Activated naive CD4-positive, alpha-beta T cell treated with Interleukin-2 at 50 U/mL for 16 hours (primary cell): ENCODE measurements around the gene MAD1L1.
"Not testable (repeated sequence)": the region's sequence is repeated elsewhere in the genome, so short reads cannot be mapped to it uniquely, and the experiment has no call there.

Experiments
- DNase-seq: peaks from one replicate; pipeline ENCODE4 v3.0.0-alpha.2; 2020

The MAD1L1 gene

DNA sequence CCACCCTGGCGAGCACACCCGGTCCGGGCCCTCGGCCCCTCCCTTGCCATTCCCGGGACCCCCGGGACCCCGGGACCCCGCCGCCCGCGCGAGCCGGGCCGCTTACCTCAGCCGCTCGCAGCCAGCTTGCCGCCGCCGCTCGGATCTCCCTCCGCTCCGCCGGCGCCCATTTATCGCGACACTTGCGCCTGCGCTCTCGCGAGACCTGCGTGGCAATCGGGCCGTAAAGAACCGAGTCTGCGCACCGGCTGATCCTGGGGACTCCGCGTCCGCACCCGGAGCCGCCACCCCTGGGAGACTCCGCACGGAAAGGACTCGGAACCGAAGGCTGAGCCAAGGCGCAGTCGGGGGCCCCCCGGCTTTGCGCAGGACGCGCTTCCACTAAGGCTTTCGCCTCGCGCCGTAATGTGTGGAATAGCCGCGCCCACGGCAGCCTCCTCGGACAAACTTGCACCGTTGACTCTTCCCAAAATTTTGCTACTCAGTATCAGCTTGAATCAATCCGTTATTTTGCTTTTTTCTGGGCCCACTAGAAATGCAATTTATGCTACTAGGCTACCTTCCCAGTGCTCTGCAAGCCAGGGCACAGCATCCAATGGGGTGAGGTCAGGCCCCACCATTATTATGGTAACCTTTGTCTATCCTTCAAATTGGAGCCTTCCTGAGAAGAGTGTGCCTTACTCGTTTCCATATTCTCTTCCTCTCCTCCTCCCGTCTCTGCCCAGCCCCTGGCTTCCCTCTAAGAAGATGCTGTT is at the start of gene MAD1L1:
Gene MAD1L1 (minus strand): TSS at position 180 of the 755 bp plus-strand sequence. CDS start 2,812 bp downstream, outside the sequence.
- DNase-seq = peak; percentile 88

DNA sequence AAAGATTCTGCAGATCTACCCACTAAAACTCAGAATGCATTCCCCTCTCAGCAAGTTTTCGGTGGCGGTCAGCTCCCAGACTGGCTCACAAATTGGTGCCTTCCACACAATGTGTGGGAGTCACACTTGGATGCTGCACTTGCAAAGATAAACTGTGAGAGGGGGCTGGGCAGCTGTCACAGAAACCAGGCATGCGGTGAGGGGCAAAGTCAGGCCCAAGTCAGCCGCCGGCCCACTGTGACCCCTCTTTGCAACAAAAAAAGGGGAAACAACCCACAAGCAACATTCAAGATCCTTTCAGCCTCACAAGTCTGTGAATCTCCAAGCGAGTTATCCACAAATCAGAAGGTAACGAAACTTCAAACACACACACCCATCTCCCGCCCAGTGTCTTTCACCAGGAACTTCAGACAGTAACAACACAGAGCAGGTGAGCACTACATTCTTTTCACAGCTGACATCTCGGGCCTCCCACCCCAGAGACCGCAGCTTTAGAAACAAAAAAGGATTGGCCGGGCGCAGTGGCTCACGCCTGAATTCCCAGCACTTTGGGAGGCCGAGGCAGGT is 49.5 kb upstream of the MAD1L1 start:
- DNase-seq = no peak

DNA sequence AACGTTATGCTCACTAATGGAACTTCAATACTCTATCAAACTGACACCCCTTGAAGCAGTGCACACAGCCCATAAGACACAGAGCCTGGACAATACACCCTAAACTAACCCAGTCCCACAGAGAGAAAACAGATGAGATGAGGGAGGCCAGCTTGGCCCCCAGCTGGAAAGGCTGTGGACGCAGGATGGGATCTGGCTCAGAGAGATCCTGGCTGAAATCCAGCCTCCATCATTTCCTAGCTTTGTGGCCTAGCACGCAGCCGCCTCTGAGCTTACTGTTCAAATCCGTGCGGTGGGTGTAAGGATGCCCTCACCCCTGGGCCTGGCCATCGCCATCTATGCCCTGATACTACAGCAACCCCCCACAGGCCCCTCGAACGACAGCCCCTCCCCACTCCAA is 48.8 kb upstream of the MAD1L1 start:
- DNase-seq = no peak

DNA sequence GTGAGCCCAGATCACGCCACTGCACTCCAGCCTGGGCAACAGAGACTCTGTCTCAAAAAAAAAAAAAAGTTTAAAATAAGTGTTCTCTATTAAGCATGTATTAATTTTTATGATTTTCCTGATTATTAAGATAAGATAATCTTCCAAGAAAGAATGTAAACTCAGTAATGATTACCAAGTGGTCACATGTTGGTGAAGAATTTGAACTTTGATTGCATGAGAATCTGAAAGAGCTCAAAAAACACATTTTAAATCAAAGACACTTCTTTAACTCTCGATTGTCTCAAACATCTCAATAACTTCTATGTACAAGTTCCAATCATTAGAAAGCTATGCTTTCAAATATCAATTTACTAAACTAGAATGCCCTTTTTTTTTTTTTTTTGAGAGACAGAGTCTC is 47.7 kb upstream of the MAD1L1 start:
- no peak for DNase-seq

DNA sequence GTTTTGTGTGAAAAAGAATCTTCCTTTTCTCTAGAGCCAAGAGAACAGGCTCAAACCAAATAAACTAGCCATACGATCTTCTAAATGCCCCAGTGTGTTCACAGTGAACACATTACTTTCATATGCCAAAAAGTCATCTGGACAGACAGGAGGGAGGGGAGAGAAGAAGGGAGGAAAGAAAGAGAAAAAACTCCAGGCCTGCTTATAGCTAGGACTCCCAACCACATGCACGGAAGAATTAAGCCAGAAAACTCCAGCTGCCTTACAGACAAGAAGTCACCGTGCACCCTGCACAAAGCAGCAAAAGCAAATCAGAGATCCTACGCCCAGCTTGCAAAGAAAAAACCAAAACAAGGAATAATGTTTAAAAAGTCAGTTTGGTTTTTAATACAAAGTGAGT is 47.2 kb upstream of the MAD1L1 start:
- DNase-seq = no peak

DNA sequence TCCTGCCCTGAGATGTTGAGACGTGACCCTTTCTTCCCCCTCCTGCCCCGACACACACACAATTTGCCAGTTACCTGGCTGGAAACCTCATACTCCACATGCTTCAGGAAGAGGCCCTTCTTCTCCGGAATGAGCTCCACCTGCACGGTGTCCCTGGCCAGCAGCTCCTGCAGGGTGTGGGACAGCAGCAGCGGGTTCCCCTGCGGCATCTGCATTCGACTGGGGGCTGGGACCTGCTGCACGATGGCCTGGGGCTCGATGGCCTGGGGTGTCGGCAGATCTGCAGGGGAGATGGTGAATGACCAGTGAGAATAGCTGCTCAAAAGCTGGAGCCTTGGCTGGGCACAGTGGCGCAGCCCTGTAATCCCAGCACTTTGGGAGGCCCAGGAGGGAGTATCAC is 45.3 kb upstream of the MAD1L1 start:
- no peak for DNase-seq

DNA sequence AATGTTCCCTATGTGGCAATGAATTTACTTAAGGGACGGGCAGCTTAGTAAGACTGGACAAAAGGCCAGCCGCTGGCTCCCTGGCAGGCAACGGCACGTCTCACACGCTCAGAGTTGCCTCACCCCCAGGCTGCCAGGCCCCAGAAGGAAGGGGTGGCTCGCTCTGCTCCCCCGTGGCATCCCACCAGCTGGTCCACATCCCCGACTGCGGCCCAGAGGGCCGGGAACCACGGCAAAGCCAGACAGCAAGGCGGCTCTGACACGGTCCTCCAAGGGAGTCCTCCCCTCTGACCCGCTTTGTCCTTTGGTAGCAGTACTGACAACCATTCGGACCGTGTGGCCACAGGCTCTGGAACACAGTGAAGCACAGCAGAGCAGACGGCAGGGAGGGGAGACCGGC is 43.4 kb upstream of the MAD1L1 start:
- no peak for DNase-seq

DNA sequence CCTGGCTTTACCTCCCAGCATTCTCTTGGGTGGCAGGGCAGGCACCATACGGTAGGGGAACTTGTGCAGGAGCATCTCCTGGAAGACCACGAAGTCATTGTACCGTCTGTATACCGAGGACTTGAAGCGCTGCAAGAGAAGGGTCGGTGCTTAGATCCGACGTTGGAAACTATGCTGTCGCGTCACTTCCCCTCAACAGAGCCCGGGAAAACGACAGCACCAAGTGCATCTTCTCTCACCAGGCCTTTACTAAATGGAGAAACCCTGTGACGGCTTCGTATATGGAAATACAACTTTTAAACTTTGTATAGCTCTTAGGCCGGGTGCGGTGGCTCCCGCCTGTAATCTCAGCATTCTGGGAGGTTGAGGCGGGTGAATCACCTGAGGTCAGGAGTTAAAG is 42.4 kb upstream of the MAD1L1 start:
- no peak for DNase-seq

DNA sequence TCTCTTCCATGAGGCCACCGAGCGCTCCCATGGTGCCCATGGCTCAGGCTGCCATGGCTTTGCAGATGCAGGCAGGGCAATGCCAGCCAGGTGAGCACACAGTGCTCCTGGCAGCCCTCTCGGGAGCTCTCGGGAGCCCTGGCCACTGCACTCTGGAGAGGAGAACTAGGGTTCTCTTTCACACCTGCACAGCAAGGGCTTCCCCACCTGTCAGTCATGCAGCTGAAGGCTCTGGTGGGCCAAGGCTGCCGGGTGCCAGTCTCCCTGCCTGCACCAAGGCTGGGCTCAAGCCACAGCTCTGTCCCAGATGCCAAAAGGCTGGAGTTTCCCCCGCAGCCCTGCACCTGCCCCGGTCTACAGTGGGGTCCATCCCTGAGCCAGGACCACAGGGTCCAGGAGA is 41.9 kb upstream of the MAD1L1 start:
- no peak for DNase-seq

DNA sequence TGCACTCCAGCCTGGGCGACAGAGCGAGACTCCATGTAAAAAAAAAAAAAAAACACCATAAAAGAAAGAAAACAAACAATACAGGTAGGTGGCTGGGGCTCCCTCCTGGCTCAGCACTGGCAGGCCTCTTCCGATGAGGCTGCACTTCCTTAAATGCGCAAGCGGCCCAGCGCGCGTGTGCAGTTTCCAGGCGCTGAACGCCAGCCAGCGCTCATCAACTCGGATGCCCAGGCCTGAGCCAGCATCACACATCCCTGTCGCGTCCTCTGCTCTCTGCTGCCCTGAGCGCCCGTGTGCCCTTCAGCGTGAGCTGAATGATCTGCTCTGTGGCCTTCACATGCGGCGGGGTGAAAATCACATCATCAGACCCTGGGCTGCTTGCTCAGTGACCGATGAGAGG is 41.1 kb upstream of the MAD1L1 start:
- DNase-seq = no peak

DNA sequence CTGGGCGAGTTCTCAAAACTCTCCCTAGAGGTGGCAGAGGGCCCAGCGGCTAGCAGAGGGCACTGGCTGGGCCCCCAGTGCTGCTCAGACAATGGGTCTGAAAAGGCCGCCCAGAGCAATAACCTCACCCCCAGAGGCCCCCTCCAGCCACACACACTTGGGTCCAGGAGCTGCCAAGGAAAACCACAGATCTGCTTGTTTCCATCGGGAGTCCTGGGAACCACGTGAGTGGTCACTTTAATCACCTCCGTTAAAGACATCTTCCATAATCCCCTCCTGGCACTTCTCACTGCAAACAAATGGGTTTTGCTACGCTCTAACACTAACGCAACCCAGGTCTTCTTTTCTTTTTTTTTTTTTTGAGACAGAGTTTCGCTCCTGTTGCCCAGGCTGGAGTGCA is 39.3 kb upstream of the MAD1L1 start:
- no peak for DNase-seq

DNA sequence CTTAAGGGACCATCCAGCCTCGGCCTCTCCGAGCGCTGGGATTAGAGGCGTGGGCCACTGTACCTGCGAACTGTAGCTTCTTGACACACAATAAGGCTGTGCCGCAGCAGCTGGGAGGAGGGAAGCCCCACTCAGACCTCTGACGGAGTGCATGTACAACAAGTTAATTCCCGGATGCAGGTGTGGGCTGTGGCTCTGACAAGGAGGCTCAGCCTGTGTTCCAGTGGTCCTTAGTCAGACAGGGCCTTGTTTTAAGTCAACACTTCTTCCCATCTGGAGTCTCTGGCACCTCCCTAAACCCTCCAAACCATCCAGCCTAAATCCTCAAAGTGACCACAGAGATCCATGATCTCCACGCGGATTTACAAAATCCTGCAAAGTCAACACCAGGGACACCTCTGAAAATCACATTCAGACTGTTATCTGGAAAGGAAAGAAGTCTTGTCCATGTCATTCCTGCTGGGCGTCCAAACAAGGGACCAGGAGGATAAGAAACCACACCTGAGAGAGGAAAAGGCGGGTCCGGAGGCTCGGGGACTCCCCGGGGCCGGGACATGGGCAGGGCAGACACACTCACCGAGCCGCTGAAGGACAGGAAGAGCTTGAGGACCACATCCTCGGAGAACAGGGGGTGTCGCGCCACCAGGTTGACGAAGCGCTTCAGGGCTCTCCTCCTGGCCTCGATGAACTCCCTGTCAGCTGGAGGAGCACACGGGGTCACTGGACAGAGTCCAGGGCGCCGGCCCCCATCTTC is 38.7 kb upstream of the MAD1L1 start:
- DNase-seq = no peak

DNA sequence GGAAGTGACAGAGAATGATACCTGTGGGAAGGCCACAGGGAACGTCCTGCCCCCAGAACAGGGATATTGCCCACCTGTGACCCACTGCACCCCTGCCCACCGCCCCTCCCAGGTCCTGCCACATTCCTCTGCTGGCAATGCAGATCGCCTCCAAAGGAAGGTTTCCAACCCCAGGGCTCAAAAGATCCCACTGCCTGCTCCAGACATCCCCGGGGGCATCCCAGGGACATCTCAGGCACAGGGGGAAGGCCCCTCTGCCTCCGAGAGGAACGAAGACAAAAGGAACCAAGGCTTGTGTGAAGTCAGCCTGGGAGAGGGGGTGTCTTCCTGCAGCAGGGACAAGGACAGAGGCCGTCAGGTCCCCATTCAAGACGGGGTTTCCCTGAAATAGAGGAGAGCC is 37.8 kb upstream of the MAD1L1 start:
- DNase-seq = no peak

DNA sequence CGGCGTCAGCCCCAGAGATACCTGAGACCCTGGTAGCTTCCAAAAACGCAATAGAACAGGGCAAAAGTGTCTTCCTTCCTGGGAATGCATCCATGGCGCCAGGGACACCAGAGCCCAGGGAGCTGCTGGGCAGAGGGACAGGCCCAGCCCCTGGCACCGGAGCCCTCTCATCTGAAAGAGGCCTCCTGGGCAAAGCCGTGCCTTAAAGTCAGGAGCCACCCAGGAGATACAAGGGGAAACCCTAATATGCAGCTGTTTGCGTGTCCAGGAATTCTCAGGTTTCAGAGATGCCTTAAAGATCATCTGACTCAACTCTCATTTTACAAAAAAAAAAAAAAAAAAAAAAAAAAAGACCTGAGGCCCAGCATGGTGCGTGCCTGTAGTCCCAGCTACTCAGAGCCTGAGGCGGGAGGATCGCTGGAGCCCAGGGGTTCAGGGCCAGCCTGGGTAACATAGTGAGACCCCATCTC is 37.3 kb upstream of the MAD1L1 start:
- DNase-seq = no peak

DNA sequence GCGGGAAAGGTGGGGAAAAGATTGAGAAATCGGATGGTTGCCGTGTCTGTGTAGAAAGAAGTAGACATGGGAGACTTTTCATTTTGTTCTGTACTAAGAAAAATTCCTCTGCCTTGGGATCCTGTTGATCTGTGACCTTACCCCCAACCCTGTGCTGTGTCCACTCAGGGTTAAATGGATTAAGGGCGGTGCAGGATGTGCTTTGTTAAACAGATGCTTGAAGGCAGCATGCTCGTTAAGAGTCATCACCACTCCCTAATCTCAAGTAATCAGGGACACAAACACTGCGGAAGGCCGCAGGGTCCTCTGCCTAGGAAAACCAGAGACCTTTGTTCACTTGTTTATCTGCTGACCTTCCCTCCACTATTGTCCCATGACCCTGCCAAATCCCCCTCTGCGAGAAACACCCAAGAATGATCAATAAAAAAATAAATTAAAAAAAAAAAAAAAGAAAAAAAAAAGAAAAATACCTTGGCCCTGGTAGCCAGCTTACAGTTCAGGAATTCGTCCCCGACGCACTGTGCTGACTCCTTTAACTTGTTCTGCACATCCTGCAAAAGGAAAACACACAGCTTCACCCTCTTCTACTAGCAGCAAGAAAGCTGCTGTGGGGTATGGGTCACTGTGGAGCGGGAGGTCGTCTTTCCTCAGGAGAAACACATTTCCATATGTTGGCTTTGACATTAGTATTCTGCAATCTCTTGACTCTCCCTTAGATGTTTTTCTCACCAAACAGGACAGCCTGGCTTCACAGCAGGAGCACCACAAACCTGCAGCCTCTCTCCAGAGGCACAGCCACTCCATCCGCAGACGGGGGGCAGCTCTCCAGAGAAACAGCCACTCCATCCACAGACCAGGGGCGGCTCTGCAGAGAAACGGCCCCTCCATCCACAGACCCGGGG is 36.6 kb upstream of the MAD1L1 start:
- not testable (repeated sequence) for DNase-seq

DNA sequence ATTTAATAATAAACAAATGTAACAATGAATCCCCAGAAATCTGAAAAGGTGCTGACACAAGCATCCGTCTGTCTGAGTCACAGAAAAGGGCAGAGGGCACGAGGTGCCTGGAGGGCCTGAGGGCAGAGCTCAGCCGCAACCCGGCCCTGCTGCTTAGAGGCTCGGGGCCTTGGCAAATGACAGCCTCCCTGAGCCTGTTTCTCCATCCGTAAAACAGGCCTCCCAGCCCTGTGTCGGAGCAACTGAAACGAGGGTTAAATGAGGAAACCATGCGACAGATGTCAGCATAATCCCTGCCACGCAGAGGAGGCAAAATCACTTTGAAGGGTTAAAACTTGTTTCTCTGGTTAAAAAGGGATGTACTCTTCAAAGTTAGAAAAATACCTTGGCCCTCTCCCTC is 34.2 kb upstream of the MAD1L1 start:
- no peak for DNase-seq

DNA sequence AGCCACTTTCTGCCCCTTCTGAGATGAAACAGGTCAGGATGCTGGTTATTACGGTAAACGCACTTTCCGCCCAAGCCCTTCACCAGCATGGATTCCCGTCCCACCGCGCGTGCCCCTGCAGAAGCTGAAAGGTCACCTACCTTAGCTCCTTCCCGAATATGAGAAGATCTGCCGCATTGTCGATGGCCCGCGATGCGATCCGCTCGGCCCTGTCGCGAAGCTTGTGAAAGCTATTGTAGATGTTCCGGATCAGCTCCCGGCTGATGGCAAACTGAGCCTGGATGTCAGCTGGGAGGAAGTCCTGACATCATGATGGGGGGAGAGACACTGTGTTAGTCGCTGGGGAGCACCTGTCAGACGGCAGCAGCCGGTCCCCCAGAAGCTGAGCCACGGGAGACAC is 31.4 kb upstream of the MAD1L1 start:
- DNase-seq = no peak

DNA sequence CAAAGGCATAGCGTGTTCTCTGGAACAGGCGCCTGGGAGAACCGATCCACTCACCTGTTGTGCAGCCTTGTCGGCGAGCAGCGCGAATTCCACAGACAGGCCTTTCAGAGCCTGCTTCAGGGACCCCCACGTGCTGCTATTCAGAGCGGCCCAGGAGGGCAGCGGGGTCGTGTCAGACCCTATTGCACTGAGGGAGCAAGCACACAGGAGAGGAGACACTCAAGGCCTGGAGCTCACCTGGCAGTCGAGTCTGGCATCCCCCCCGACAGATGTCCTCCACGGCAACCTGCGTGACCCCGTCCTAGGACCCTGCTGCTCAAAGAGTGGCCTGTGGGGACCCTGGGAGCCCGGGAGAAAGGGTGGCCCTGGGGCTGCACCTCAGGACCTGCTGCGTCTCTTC is 30.4 kb upstream of the MAD1L1 start:
- DNase-seq = no peak

DNA sequence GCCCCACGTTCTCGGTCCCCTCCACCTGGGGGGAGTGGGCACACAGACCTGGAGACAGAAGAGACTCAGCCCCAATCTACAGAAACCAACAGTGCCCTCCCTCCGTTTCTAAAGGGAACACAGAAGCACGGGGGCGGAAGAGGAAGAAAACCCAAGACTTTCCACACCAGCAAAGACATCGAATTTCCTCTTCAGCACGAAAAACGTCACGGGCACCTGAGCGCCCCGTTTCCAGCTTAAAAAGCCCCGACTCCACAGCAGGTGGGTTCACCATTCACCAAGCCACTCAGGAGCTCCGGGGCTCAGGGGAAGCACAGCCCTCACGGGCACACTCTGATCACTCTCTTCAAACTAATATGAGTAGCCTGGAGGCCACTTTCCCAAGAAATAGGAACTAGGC is 28.9 kb upstream of the MAD1L1 start:
- no peak for DNase-seq

DNA sequence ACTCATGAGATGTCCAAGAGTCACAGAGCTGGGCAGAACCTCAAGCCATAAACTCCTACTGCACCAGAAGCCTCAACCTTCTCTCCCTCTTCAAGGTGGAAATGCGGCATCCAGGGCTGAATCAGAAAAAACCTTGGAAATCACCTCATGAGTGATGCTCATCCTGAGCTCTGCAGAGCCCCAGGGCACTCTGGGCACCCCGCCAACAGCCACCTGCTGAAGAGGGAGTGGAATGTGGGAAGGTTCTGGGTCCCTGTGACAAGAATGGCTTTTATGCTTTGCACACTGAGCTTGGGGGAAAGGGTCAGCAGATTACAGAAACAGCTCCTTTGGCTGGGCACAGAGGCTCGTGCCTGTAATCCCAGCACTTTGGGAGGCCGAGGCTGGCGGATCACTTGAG is 28.1 kb upstream of the MAD1L1 start:
- DNase-seq = no peak

DNA sequence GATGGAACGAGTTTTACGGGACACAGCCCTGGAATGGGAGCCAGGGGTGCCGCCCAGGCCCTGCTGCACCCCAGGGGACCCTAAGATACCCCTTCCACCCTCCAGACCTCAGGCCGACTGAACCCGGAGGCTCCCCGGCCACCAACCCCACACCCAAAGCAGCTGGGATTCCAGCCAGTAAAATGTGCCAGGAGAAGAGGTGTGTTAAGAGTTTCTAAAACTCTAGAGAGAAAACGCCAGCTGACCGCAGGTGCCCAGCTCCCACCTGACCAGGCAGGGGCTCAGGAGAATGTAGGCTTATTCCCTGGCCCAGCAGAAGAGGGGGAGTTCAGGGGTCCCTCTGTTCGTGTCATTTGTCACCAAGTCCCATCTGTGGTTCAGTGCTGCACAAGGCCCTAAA is 26.7 kb upstream of the MAD1L1 start:
- no peak for DNase-seq

DNA sequence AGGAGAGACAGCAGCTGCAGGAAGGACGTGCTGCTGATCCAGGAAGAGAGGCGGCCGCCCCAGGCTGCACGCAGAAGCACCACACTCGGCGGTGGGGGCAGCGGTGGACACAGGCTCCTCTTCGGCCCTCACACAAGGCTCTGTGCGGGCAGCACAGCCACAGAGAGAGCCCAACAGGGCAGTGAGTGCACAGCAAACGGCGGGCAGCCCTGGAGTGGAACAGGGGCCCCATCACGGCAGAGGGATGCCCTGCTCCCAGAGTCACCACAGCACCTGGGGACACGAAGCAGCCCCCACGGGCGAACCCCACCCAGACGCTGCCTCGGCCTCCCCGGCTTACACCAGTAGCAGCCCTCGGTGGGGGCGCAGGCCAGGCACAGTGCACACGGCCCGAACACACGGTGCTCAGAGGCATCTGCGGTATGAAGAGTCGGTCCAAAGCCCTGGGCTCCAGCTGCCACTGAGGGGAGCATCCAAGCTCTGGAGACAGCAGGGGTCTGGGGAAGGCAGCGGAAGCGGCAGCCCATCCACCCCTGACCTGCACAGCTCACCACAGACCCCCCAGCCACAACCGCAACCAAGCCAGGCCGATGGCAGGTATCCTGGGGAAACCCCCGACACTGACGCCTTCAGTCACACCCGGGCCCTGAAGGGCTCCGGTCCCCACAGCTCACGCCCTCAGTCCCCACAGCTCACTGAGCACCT is 26.1 kb upstream of the MAD1L1 start:
- no peak for DNase-seq
